Measurements from ENCODE around the gene PCDHGA1.
A peak's percentile ranks its signal among the peaks of the same experiment; 100 is the strongest.

- peak; percentile 48 to 81 (median 76) for TF ChIP-seq POLR2AphosphoS5 (IDR thresholded peaks at IDR 0.05)
- TF ChIP-seq POLR2A (IDR thresholded peaks at IDR 0.05) = peak in 1 of 3 donors; percentile 26
- TF ChIP-seq, protein P1, sequence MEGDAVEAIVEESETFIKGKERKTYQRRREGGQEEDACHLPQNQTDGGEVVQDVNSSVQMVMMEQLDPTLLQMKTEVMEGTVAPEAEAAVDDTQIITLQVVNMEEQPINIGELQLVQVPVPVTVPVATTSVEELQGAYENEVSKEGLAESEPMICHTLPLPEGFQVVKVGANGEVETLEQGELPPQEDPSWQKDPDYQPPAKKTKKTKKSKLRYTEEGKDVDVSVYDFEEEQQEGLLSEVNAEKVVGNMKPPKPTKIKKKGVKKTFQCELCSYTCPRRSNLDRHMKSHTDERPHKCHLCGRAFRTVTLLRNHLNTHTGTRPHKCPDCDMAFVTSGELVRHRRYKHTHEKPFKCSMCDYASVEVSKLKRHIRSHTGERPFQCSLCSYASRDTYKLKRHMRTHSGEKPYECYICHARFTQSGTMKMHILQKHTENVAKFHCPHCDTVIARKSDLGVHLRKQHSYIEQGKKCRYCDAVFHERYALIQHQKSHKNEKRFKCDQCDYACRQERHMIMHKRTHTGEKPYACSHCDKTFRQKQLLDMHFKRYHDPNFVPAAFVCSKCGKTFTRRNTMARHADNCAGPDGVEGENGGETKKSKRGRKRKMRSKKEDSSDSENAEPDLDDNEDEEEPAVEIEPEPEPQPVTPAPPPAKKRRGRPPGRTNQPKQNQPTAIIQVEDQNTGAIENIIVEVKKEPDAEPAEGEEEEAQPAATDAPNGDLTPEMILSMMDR (IDR thresholded peaks at IDR 0.05 in 8 of 11, conservative IDR thresholded peaks at IDR 0.05 in 3 of 11) = peak in 7 of 11 experiments; percentile 34 to 53 (median 40)
These were observed 145.4 kb downstream of the PCDHGA1 start, which contains the start of gene PCDHGC3 for GRCh38 chr5:141475625-141476131.

All from spleen (tissue), 7 donors.